AG09319 (cell line): ENCODE data around the gene KAT8.

Source experiments
- DNase-seq: peaks from one replicate; pipeline ENCODE4 v3.0.0-alpha.2; 2010; ENCODE audit warnings: low read depth; ENCODE audit errors: extremely low read depth
- TF ChIP-seq, protein P1 (sequence below): IDR thresholded peaks from 2 replicates; pipeline ENCODE4 v1.5.1; 2011; ENCODE audit warnings: low read depth, mild to moderate bottlenecking, inconsistent platforms, low read length, moderate library complexity

The KAT8 gene

GRCh38 chr16:31110106-31111034 is 7.1 kb upstream of the KAT8 start:
- no peak for DNase-seq

DNA sequence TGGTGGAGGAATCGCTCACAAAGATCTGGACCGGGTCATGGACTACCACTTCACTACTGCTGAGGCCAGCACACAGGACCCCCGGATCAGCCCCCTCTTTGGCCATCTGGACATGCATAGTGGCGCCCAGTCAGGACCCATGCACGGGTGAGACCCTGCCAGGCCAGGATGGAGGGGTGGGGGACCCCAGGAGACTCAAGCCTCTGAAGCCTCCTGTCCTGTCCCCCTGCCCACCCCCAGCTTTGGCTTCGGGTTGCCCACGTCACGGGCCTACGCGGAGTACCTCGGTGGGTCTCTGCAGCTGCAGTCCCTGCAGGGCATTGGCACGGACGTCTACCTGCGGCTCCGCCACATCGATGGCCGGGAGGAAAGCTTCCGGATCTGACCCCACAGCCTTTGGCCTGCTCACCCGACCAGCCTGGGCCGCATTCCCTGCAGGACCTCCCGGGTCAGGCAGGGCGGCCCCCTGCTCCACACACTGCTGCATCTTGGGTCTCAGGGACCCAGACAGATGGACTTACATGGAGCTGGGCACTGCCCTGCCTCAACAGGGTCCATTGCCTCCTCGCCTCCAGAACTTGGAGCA is 5.5 kb upstream of the KAT8 start:
- no peak for DNase-seq
- TF ChIP-seq, protein P1, sequence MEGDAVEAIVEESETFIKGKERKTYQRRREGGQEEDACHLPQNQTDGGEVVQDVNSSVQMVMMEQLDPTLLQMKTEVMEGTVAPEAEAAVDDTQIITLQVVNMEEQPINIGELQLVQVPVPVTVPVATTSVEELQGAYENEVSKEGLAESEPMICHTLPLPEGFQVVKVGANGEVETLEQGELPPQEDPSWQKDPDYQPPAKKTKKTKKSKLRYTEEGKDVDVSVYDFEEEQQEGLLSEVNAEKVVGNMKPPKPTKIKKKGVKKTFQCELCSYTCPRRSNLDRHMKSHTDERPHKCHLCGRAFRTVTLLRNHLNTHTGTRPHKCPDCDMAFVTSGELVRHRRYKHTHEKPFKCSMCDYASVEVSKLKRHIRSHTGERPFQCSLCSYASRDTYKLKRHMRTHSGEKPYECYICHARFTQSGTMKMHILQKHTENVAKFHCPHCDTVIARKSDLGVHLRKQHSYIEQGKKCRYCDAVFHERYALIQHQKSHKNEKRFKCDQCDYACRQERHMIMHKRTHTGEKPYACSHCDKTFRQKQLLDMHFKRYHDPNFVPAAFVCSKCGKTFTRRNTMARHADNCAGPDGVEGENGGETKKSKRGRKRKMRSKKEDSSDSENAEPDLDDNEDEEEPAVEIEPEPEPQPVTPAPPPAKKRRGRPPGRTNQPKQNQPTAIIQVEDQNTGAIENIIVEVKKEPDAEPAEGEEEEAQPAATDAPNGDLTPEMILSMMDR = no peak

More at GRCh38 chr16:31110106-31111034, 7.1 kb upstream of the KAT8 start:
- TF ChIP-seq, protein P1 = no peak

- TF ChIP-seq, protein P1 = no peak
- no peak for DNase-seq
These were observed 4.8 kb upstream of the KAT8 start for GRCh38 chr16:31112711-31113110.

DNA sequence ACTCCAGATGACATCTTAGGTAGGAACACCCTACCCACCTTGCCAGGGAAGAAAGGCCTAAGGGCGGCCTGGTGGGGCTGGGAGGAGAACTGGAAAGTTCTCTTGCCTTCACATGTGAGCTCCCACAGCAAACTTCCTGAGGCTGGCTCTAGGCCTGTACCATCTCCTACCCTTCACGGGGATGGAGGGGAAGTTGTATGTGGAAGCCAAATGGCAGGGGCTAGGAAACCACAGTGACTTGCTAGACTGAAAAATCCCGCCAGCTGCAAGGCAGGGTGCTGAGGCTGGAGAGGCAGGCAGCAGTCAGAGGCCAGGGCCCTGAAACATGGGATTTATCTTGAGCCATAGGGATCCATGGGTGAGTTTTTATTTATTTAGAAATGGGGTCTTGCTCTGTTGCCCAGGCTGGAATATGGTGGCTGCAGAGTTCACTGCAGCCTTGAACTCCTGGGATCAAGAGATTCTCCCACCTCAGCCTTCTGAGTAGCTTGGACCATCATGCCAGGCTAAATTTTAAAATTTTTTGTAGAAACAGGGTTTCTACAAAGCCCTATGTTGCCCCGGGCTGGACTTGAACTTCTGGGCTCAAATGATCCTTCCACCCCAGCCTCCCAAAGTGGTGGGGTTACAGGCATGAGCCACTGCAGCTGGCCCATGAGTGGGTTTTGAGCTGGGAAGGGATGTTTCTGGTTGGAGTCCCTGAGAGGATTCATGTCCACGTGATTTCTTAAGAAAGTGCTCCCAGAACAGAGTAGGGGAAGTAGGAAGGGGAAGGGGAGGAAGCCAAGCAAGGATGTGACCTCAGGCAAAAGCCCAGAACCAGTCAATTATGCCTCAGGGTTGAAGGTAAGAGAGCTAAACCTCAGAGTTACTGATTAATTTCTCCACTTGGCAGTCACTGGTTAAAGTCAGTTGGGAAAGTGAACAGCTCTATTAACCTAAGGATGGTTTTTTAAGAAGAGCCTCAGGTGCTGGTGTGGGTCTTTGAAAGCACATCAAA is 4.0 kb upstream of the KAT8 start:
- no peak for DNase-seq
- TF ChIP-seq, protein P1 = no peak

DNA sequence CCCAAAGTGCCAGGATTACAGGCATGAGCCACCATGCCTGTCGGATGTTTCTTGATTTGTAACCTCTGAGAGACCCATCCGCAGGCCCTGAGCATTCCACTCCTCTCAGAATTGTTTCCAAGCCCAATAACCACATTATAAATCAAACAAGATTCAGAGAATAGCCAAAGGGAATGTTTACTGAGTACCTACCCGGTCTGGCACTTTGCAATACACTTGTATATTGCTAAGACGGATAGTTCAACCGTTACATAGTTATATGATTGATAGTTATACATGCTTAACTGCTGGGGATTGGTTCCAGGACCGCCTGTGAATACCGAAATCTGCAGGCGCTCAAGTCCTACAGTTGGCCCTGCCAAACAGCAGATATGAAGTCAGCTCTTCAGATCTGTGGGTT is 3.0 kb upstream of the KAT8 start:
- TF ChIP-seq, protein P1 = no peak
- DNase-seq = no peak

DNA sequence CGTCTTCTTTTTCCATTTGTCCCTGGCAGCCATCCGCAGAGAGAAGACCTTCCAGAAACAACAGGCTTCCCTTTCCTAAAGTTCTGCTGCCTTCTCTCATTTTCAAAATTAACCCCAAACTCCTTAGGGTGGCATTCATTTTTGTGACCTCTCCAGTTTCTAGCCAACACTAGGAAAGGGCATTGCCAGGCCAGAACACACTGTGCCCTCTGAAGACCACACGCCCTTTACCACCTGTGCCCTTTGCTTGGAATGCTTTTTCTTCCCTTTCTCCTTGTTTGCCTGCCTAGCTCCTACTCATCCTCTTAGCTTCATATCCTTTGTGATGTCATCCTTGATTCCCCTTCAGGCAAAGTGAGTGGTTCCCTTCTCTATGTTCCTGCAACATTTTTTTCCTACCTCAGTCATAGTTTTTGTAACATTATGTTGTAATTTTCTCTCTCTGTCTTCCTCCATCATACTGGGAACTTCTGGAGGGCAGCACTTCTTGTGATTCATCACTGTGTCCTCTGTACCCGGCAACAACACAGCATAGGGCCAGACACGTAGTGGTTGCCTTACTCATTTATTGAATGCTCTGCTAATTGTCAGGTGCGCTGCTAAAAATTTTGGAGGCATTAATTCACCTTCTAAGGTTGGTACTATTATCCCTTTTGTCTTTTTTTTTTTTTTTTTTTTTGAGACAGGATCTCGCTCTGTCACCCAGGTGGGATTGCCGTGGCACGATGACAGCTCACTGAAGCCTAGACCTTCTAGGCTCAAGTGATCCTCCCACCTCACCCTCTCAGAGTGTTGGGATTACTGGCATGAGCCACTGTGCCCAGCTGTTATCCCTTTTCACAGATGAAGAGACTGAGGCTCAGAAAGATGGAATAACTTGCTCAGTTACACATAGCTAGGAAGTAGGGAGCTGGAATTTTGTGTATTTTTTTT is 1.0 kb downstream of the KAT8 start:
- DNase-seq = no peak
- TF ChIP-seq, protein P1 = no peak
